Measurements from ENCODE around the gene ZNF33A.
"Not testable (repeated sequence)": the region's sequence is repeated elsewhere in the genome, so short reads cannot be mapped to it uniquely, and the experiment has no call there.

ZNF33A gene

GRCh38 chr10:38050212-38050611 lies 39.7 kb downstream of the ZNF33A start:
- H3K9me3 Mint-ChIP-seq, result peaks cover 92% of the 10 kb centered on the region
- no peak for TF ChIP-seq CTCF (IDR thresholded peaks at IDR 0.05)
- DNase-seq, result no peak
- peaks cover 100% of the 10 kb centered on the region for H3K36me3 Mint-ChIP-seq (ENCODE audit: low read depth)
- H3K27ac Mint-ChIP-seq, result no peak overlapping the region
- no peaks in the 10 kb centered on the region for H3K4me1 Mint-ChIP-seq
- H3K27me3 Mint-ChIP-seq (ENCODE audit: low read depth, poor library complexity), result no peaks in the 10 kb centered on the region
- no peak overlapping the region for H3K4me3 Mint-ChIP-seq

DNA sequence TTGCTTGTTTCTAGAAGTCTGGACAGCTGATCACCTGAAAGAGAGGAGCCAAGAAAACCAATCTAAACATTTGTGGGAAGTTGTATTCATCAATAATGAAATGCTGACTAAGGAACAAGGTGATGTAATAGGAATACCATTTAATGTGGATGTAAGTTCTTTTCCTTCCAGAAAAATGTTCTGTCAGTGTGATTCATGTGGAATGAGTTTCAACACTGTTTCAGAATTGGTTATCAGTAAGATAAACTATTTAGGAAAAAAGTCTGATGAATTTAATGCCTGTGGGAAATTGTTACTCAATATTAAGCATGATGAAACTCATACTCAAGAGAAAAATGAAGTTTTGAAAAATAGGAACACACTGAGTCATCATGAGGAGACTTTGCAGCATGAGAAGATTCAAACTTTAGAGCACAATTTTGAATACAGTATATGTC lies 43.9 kb downstream of the ZNF33A start:
- no peak for TF ChIP-seq CTCF (IDR thresholded peaks at IDR 0.05)
- H3K4me1 Mint-ChIP-seq, result no peaks in the 10 kb centered on the region
- H3K36me3 Mint-ChIP-seq (ENCODE audit: low read depth), result peaks cover 100% of the 10 kb centered on the region
- H3K27ac Mint-ChIP-seq, result no peak overlapping the region
- no peak for DNase-seq
- peaks cover 92% of the 10 kb centered on the region for H3K9me3 Mint-ChIP-seq
- H3K27me3 Mint-ChIP-seq (ENCODE audit: low read depth, poor library complexity), result no peaks in the 10 kb centered on the region
- H3K4me3 Mint-ChIP-seq, result no peak overlapping the region

GRCh38 chr10:38055274-38055894 lies 44.9 kb downstream of the ZNF33A start:
- H3K27ac Mint-ChIP-seq; H3K4me1 Mint-ChIP-seq; DNase-seq; H3K4me3 Mint-ChIP-seq; H3K27me3 Mint-ChIP-seq (ENCODE audit: low read depth, poor library complexity): not testable (repeated sequence)
- Mint-ChIP-seq H3K9me3 (peaks cover 89% of the 10 kb centered on the region), H3K36me3 (ENCODE audit: low read depth) (peaks cover 100% of the 10 kb centered on the region)

DNA sequence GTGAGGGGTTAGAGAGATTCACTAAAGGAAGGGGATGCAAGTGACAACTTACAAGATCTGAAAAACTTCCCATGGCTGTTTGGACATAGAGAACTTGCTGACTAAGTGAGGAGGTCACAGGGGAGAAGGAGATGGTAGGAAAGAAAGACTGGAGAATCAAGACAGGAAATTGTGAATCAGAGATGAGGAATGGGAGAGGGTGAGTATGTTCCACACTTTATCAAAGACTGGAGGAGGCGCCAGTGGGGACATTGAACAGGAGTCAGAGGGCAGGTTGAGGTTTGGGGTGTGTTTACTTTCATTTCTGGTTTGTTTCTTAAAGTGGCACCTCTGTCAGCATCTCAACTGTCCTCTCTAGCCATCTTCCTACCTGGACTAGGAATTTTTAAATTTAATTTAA lies 59.2 kb downstream of the ZNF33A start:
- not testable (repeated sequence) for H3K36me3 Mint-ChIP-seq (ENCODE audit: low read depth); DNase-seq; H3K4me3 Mint-ChIP-seq; H3K27me3 Mint-ChIP-seq (ENCODE audit: low read depth, poor library complexity); H3K4me1 Mint-ChIP-seq; H3K27ac Mint-ChIP-seq
- H3K9me3 Mint-ChIP-seq, result peaks cover 72% of the 10 kb centered on the region

GRCh38 chr10:38070501-38070900 lies 60.0 kb downstream of the ZNF33A start:
- TF ChIP-seq CTCF (IDR thresholded peaks at IDR 0.05), result no peak
- no peak overlapping the region for H3K4me3 Mint-ChIP-seq
- H3K4me1 Mint-ChIP-seq, result no peaks in the 10 kb centered on the region
- H3K36me3 Mint-ChIP-seq (ENCODE audit: low read depth), result peaks cover 1% of the 10 kb centered on the region
- DNase-seq, result no peak
- H3K27ac Mint-ChIP-seq, result no peak overlapping the region
- H3K9me3 Mint-ChIP-seq, result peaks cover 73% of the 10 kb centered on the region
- peaks cover 3% of the 10 kb centered on the region for H3K27me3 Mint-ChIP-seq (ENCODE audit: low read depth, poor library complexity)

- no peak for DNase-seq
- no peak for TF ChIP-seq CTCF (IDR thresholded peaks at IDR 0.05)
- Mint-ChIP-seq H3K4me3 (no peak overlapping the region), H3K36me3 (ENCODE audit: low read depth) (no peaks in the 10 kb centered on the region), H3K9me3 (peaks cover 76% of the 10 kb centered on the region), H3K27me3 (ENCODE audit: low read depth, poor library complexity) (peaks cover 3% of the 10 kb centered on the region), H3K4me1 (no peaks in the 10 kb centered on the region), H3K27ac (no peak overlapping the region)
Observed at GRCh38 chr10:38072552-38072951, 62.1 kb downstream of the ZNF33A start.

- H3K36me3 Mint-ChIP-seq (ENCODE audit: low read depth), result no peaks in the 10 kb centered on the region
- peaks cover 82% of the 10 kb centered on the region for H3K9me3 Mint-ChIP-seq
- no peaks in the 10 kb centered on the region for H3K4me1 Mint-ChIP-seq
- peaks cover 3% of the 10 kb centered on the region for H3K27me3 Mint-ChIP-seq (ENCODE audit: low read depth, poor library complexity)
- DNase-seq, result no peak
- no peak overlapping the region for H3K27ac Mint-ChIP-seq
- no peak overlapping the region for H3K4me3 Mint-ChIP-seq
- no peak for TF ChIP-seq CTCF (IDR thresholded peaks at IDR 0.05)
Observed at GRCh38 chr10:38076687-38077086, 66.2 kb downstream of the ZNF33A start.

DNA sequence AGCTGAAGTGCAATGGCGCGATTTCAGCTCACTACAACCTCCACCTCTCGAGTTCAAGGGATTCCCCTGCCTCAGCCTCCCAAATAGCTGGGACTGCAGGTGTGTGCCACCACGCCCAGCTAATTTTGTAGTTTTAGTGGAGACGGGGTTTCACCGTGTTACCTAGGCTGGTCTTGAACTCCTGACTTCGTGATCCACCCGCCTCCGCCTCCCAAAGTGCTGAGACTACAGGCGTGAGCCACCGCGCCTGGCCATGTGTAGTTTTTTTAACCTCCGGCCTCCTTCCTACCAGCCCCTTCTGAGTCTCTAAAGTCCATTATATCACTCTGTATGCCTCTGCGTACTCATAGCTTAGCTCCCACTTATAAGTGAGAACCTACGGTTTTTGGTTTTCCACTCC lies 82.8 kb downstream of the ZNF33A start:
- not testable (repeated sequence) for H3K27me3 Mint-ChIP-seq (ENCODE audit: low read depth, poor library complexity); H3K27ac Mint-ChIP-seq; DNase-seq; H3K4me1 Mint-ChIP-seq
- peaks cover 74% of the 10 kb centered on the region for H3K9me3 Mint-ChIP-seq
- peak overlapping the region; percentile 82 for H3K4me3 Mint-ChIP-seq
- H3K36me3 Mint-ChIP-seq (ENCODE audit: low read depth), result peaks cover 42% of the 10 kb centered on the region
